Head of caudate nucleus (tissue), 42 donors: ENCODE results near the gene MYO1B.
A peak's percentile ranks its signal among the peaks of the same experiment; 100 is the strongest.

Experiments used
- DNase-seq, 42 donors: peaks; one replicate each; pipeline versions ENCODE4 v3.0.0 to v3.0.0-alpha.2; 2020 to 2021; ENCODE audit warnings: mixed read lengths in 7 of 42
- intact Hi-C: fragments of 100-400 bp; cut with DNase I; formaldehyde crosslinking; loops from one replicate; pipeline ENCODE4 v1.15.0; 2022

The MYO1B gene

DNA sequence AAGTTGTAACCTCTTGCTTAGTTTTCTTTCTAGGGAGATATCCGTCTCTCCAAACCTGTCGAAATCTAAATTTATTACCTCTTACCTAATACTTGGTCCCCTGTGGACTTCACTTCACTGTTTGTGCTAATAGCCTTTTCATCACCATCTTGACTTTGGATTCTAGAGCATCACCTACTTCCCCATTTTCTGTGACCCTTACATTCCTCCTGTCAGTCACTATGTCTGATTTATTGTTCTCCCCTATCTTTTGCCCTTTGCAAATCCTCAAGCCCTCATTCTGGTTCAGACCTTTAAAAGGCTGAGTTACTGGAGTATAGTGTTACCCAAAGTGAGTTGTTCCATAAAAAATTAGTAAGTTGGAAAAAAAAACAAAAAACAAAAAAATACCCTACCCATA lies 7.5 kb downstream of the MYO1B start:
- intact Hi-C loops, result no loop called here

DNA sequence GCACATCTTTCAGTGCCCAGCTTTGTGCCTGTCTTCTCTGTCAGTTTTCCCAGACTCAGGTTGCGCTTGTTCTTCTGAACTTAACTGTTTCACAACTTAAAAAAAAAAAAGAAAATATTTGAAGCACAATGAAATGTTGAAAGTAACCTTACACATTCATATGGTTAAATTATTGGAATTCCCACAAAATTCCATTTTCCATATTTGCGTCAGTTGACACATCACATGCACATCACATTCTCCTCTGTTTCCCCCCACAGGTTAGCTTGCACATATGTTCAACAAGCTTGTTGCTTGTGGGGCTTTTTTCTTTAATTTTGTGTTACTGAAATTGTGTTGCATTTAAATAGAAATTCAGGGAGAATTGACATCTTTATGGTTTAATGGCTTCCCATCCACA lies 8.3 kb downstream of the MYO1B start:
- intact Hi-C loops, result no loop called here
- DNase-seq, result no peak

More for the DNA sequence above, 7.5 kb downstream of the MYO1B start:
- DNase-seq, result no peak

DNA sequence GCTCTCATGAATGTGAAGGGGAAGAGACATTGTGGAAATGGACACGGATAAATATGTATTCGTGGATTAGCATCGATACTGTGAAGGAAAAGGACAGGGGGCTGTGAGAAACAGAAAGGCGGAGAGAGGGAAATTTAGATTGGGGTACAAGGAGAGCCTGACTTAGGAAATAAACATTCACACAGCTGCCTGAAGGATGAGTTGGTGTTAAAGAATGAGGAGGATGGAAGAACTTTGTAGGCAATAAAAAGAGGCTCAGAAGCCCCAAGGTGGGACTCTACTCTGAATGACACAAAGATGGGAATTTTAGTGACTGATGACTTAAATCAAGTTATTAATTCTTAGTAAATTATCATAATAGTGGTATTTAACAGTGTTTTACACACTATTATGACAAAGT lies 10.1 kb downstream of the MYO1B start:
- intact Hi-C loops, result no loop called here

GRCh38 chr2:191255756-191256312 lies 10.6 kb downstream of the MYO1B start:
- intact Hi-C loops, result no loop called here
- no peak for DNase-seq

More for the DNA sequence above, 10.1 kb downstream of the MYO1B start:
- DNase-seq, result no peak

DNA sequence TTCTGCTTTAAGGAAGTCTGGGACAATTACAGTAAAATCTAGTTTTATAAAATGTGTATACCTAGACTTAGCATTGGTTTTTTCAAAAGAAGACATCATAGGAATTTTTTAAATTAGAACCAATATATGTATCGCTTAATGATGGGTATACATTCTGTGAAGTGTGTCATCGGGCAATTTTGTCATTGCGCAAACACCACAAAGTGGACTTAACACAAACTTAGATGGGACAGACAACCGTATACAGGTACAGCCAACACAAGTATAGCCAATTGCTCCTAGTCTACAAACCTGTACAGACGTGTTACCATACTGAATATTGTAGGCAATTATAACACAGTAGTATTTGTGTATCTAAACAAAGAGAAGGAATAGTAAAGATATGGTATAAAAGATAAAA lies 12.7 kb downstream of the MYO1B start:
- intact Hi-C loops, result no loop called here
- no peak for DNase-seq

GRCh38 chr2:191258996-191259395 lies 13.8 kb downstream of the MYO1B start:
- intact Hi-C loops, result no loop called here
- DNase-seq, result no peak

DNA sequence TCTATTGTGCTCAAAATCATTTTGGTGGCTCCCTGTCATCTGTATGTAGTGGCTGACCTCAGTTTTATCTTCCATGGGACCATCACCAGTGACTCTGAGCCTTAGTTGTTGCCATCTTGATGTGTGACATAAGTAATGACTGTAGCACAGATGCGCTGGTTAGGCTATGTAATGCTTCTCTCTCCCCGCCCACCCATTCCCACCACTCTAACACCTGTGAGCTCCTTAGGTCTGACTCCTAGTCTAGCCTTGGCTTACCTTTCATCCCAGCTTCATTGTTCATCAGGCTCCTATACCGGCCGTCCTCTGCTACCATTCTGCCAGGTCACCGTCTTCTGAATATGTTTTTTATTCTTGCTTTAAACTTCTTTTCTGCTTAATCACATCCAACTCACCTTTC lies 17.2 kb downstream of the MYO1B start:
- DNase-seq, result no peak
- intact Hi-C loops, result no loop called here

DNA sequence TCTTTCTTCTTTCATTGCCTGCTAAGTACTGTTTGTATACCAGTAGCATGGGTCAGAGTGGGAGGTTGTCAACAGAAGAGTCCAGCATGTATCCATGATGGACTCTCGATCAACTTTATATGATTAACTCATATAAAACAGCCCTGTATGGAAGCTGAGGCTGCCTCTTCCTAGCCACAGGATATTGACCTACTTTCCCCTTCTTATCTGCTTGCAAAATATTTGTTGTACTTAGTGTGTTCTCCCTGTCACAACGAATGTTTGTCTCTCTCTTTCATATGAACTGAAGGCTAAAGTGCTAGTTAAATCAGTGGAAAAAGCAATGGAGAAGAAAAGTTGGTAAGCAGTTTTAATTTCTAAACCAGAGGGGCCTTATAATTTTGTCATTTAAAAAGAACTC lies 17.8 kb downstream of the MYO1B start:
- intact Hi-C loops, result no loop called here

GRCh38 chr2:191264647-191265081 lies 19.5 kb downstream of the MYO1B start:
- intact Hi-C loops, result no loop called here
- DNase-seq, result no peak

More for the DNA sequence above, 17.8 kb downstream of the MYO1B start:
- no peak for DNase-seq

DNA sequence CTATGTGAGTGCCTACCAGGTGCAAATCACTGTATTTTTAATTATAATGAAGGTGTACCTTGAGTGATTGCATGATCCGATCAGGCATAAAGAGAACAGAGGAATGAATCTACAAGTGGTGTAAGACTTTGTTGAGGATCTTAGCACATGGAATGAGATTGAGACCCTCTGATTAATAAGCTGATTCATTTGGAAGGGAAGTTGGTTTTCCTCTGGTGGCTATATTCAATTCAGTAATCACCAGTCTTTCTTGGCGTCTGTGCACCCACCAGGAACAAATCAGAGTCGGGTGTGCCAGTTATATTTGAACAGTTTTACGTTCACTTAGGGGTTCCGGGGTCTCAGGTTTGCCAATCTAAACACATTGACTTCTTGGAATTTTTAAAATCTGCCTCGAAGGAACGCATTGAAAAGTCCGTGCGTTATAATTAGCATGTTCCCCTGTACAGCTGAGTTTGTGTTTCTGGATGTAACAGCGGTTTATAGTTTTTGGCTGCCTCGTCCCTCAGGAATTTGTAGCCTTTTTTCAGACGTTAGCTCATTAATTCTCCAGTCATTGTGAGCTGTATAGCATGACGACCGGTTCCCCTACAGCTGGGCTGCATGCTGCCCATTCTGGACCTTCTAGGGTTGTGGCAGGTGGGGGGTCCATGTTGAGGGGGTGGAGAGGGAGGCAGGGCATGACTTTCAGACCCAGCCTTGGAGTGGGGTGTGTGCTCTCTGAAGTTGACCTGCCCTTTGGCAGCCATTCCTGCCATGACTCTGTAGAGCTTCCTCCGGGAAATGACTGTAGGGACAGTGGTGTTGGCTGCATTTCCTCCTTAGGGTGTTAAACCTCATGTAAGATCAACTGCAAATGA lies 20.3 kb downstream of the MYO1B start:
- intact Hi-C loops, result no loop called here
- no peak for DNase-seq

DNA sequence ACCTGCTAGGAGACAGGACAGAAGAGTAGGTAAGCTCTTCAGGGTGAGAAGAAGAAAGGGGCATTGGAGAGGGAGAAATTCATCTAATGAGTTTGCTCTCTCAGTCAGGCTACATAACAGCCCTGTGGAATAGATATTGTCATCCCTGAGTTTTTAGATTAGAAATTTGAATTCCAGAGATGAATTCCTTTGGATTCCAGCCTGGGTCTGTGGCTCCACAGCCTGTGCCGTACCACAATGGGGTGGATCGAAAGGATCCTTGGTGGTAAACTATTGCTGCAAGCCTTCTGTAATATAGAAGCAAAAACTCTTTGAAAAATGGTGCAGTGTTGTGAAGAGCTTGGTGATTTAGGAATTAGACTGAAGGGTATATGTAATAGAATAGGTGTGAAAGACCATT lies 21.0 kb downstream of the MYO1B start:
- intact Hi-C loops, result no loop called here

DNA sequence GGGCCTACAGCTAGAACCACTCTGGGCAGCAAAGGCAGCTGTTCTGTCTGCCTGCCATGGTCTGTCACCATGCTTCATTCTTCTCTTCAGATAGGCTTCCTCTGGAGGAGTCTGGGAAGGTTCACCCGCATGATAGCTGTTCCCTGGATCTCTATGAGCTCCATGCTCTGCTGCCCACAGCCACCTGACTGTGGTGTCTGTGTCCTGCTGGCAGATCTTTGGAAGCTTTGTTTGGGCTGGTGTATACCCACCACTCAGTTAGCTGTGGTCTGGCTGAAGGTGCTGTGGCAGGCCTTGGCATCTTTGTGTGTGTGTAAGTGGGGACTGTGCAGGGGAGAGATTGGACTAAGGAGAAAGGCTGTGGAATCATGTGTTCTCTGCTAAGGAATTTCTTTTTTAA lies 23.4 kb downstream of the MYO1B start:
- intact Hi-C loops, result no loop called here
- no peak for DNase-seq

More for the DNA sequence above, 21.0 kb downstream of the MYO1B start:
- no peak for DNase-seq

DNA sequence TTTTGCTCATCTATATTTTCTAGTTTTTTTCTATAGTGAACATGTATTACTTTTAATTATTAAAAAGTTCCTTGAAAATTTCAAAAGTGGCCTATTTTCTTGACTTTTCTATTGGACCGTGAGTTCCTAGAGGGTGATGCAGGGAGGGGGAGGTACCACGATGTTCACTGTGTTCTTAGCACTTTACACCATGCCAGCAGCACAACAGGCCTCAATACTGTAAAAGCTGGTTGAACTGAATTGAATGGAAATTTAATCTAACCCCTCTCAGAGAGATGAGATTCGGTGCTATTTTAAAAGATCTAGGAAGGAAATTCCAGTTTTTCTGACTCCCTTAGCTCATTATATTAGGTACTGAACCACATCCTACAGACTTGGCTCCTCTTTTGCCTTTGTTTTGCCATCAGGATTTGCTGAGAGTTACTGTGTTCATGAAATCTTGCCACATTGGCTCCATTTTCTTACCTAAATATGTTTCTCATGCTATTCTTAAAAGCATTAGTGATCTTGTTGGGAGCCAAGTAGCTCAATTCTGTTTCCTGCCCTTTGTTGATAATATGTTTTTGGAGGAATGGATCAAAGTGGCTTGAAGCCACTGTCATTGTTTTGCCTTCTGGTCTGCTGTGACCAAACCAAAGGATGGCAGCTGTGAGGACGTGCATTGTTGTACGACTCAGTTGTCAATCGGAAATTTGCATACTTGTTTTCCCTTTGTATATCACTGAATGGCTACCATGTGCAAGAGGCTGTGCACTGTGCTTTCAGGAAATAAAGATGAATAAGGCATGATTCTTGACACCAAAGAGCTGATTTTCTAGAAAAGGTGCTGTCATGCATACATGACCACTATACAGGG lies 25.3 kb downstream of the MYO1B start:
- no peak for DNase-seq
- intact Hi-C loops, result no loop called here

DNA sequence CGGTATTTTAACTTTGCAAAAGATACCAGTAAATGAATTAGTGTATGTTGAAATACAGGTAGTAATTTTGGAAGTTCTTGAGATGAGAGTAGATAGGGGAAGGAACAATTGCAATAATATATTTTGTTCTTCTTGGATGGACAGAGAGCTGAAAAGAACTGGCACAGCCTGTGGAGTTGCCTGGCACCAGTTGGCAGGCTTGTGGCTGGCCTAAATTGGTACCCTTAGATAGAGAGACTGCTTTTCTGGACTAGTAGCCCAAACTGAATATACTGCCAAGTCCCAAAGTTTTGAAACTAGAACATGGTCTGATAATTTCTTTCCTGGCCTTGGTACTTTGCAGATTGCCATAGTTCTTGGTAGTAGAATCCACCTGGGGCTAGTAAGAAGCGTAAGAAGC lies 26.9 kb downstream of the MYO1B start:
- peak in 1 of 42 donors; percentile 5 for DNase-seq
- intact Hi-C loops, result no loop called here

DNA sequence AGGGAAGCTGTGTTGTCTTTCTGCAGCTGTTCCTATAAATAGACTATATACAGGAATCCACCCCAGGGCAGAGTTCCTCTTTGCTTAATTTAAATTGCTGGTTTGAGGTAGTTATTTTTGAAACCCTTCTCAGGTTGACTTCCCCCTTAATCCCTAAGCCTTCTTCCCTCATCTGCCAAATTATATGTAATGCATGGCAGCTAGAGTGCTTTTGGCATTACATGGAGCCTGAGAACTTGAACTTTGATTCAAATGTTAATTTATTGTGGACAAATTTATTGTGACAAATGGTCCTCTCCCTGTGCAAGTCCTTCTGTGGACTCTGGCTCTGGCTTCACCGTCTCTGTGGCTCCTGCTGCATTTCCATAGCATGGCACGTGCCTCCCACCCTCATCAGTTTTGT lies 29.2 kb downstream of the MYO1B start:
- intact Hi-C loops, result no loop called here
- DNase-seq, result no peak

DNA sequence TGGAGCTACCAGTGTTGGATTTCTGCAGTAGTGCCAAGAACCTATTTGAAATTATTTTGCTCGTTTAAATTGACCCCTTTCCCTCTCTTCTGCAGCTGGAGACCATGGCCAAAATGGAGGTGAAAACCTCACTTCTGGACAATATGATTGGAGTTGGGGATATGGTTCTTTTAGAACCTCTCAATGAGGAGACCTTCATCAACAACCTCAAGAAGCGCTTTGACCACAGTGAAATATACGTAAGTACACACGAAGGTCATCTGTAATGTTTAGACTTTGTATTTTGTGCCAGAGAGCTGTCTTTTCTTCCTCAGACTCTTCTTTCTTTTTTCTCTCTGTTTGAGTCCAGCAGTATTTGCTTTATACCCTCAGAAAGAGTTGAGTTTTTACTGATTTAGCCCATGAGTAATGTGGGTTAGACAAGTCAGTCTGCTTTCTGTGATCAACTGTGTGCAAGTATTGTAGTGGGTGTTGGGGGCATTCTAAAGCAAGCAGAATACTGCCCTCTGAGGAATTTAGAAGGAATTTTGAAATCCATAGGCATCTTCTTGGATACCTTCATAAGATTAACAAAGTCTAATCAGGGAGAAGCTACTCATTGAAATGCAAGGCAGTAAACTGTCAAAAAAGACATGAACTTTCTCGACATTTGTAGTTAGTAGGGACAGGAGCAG lies 31.7 kb downstream of the MYO1B start:
- intact Hi-C loops, result no loop called here
- DNase-seq, result no peak

DNA sequence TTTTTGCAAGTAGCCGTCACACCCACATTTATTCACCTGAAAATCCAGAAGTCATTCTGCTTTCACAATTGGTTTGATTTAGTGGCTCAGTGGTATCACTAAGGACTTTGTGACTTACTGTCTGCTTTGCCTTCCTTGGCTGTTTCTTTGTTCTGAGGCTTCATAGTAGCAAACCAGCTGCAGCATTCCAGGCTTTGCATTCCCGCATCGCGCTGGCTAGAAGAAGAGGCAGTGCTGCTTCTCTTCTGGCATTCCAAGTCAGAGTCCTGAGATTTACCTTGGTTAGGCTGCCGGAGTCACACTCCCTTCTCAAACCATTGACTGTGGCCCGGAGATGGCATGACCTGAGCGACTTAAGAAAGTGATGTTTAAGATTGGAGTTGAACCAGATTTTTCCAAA lies 35.1 kb downstream of the MYO1B start:
- no peak for DNase-seq
- intact Hi-C loops, result no loop called here

GRCh38 chr2:191280834-191281756 lies 35.9 kb downstream of the MYO1B start:
- intact Hi-C loops, result no loop called here
- no peak for DNase-seq
